IMR-90 (cell line): ENCODE data around the gene BANP. TPM values are rescaled to one million over a fixed set of nuclear protein-coding genes. Genes with fewer than 3 reads are reported as not detected.

Source experiments
- ATAC-seq: fragments of 200-7000 bp; cut with Tn5 transposase; 2 replicates; pipeline ENCODE4 v1.9.1; 2020; ENCODE audit warnings: low read depth, mild to moderate bottlenecking, moderate library complexity
- BruUV-seq: library from RNA; stranded (reverse); fragments of 400-500 nt; replicated peaks from 2 replicates; lab custom pipeline; 2021; lab: Mats Ljungman, UMichigan
- CTCF ChIA-PET: fragments of 300-600 bp; formaldehyde crosslinking; extraction: SDS; loops from one replicate; lab custom pipeline; 2021; ENCODE audit warnings: antibody characterized with exemption; lab: Yijun Ruan, JAX
- POLR2A ChIA-PET: fragments of 300-600 bp; sonication (Branson Sonifier 250); formaldehyde crosslinking; loops from one replicate; lab custom pipeline; 2022; ENCODE audit warnings: antibody characterized with exemption; ENCODE audit not compliant: unreplicated experiment; lab: Charles Lee
- DNase-seq: peaks from one replicate; pipeline ENCODE4 v3.0.0; 2013
- H2AFZ ChIP-seq: replicated peaks from 2 replicates; pipeline ENCODE3; 2013; ENCODE audit warnings: low read length, mild to moderate bottlenecking; ENCODE audit not compliant: poor library complexity
- H2AK5ac ChIP-seq: 2 replicates; pipeline ENCODE4 v1.6.1; 2013; ENCODE audit warnings: low read depth, low read length, inconsistent platforms
- H2AK9ac ChIP-seq: replicated peaks from 2 replicates; pipeline ENCODE3; 2013; ENCODE audit warnings: mild to moderate bottlenecking, low read depth, low read length, moderate library complexity; ENCODE audit not compliant: poor library complexity
- H2BK120ac ChIP-seq: 2 replicates; pipeline ENCODE4 v1.6.1; 2013; ENCODE audit warnings: low read depth, low read length, inconsistent platforms
- H2BK15ac ChIP-seq: 3 replicates; pipeline ENCODE4 v1.6.1; 2013; ENCODE audit warnings: low read depth, low read length, inconsistent platforms
- H2BK20ac ChIP-seq: 2 replicates; pipeline ENCODE4 v1.6.1; 2013; ENCODE audit warnings: low read depth, mild to moderate bottlenecking, inconsistent platforms, low read length, moderate library complexity
- H2BK5ac ChIP-seq: 2 replicates; pipeline ENCODE4 v1.6.1; 2013; ENCODE audit warnings: mild to moderate bottlenecking, low read depth, low read length, inconsistent platforms; ENCODE audit not compliant: poor library complexity, severe bottlenecking
- H3K14ac ChIP-seq: replicated peaks from 2 replicates; pipeline ENCODE4 v1.6.1; 2013; ENCODE audit warnings: low read depth, low read length, inconsistent platforms
- H3K18ac ChIP-seq: 2 replicates; pipeline ENCODE4 v1.6.1; 2013; ENCODE audit warnings: low read depth, low read length, control low read depth
- H3K23ac ChIP-seq: 2 replicates; pipeline ENCODE4 v1.6.1; 2013; ENCODE audit warnings: low read depth, low read length, inconsistent platforms
- H3K27ac ChIP-seq: 2 replicates; pipeline ENCODE4 v1.5.1; 2013; ENCODE audit warnings: mild to moderate bottlenecking, control low read depth, low read length; ENCODE audit not compliant: insufficient read depth
- H3K27me3 ChIP-seq: 2 replicates; pipeline ENCODE4 v1.6.1; 2013; ENCODE audit warnings: low read length; ENCODE audit not compliant: control insufficient read depth, insufficient read depth
- H3K36me3 ChIP-seq: 2 replicates; pipeline ENCODE4 v1.6.1; 2013; ENCODE audit warnings: low read length, mixed read lengths; ENCODE audit not compliant: control insufficient read depth, insufficient read depth
- H3K4ac ChIP-seq: 2 replicates; pipeline ENCODE4 v1.6.1; 2013; ENCODE audit warnings: low read depth, low read length, inconsistent platforms
- H3K4me1 ChIP-seq: 2 replicates; pipeline ENCODE4 v1.6.1; 2013; ENCODE audit warnings: low read length, mixed read lengths; ENCODE audit not compliant: control insufficient read depth, insufficient read depth
- H3K4me2 ChIP-seq: 2 replicates; pipeline ENCODE4 v1.6.1; 2013; ENCODE audit warnings: low read depth, mild to moderate bottlenecking, control low read depth, low read length, moderate library complexity
- H3K4me3 ChIP-seq: 2 replicates; pipeline ENCODE4 v1.5.1; 2013; ENCODE audit warnings: low read depth, mild to moderate bottlenecking, control low read depth, low read length, moderate library complexity; ENCODE audit not compliant: insufficient read depth
- H3K56ac ChIP-seq: 2 replicates; pipeline ENCODE4 v1.6.1; 2013; ENCODE audit warnings: low read length, inconsistent platforms; ENCODE audit not compliant: insufficient read depth; ENCODE audit errors: extremely low read depth
- H3K79me1 ChIP-seq, 2 experiments: 2 replicates each; pipeline ENCODE4 v1.6.1; 2013; ENCODE audit warnings: low read length in 2 of 2, inconsistent platforms in 1 of 2, low read depth in 1 of 2
- H3K9ac ChIP-seq: 2 replicates; pipeline ENCODE4 v1.6.1; 2013; ENCODE audit warnings: low read depth, low read length, control low read depth
- H3K9me1 ChIP-seq: 2 replicates; pipeline ENCODE4 v1.6.1; 2013; ENCODE audit warnings: low read length, inconsistent platforms; ENCODE audit not compliant: insufficient read depth
- H3K9me3 ChIP-seq: 2 replicates; pipeline ENCODE4 v1.6.1; 2013; ENCODE audit warnings: low read length; ENCODE audit not compliant: control insufficient read depth, insufficient read depth
- H4K20me1 ChIP-seq: 2 replicates; pipeline ENCODE4 v1.6.1; 2013; ENCODE audit warnings: low read length, inconsistent platforms; ENCODE audit not compliant: insufficient read depth
- H4K5ac ChIP-seq: 2 replicates; pipeline ENCODE4 v1.6.1; 2013; ENCODE audit warnings: mild to moderate bottlenecking, low read depth, low read length, control low read depth
- H4K8ac ChIP-seq, 2 experiments: 2 replicates each; pipeline ENCODE4 v1.6.1; 2013; ENCODE audit warnings: low read depth in 2 of 2, low read length in 2 of 2, control low read depth in 1 of 2, inconsistent platforms in 1 of 2
- H4K91ac ChIP-seq: 2 replicates; pipeline ENCODE4 v1.6.1; 2013; ENCODE audit warnings: low read depth, low read length, inconsistent platforms; ENCODE audit not compliant: insufficient read depth
- CEBPB ChIP-seq: IDR thresholded peaks from 2 replicates; pipeline ENCODE4 v1.6.1; 2012; ENCODE audit warnings: low read depth, low read length, improper control_type of control experiment
- CHD1 ChIP-seq: IDR thresholded peaks from 2 replicates; pipeline ENCODE4 v1.6.1; 2012; ENCODE audit warnings: low read depth, low read length, improper control_type of control experiment
- CTCF ChIP-seq: conservative IDR thresholded peaks from 2 replicates; pipeline ENCODE4 v1.5.1; 2012; ENCODE audit warnings: mild to moderate bottlenecking, low read depth, low read length, improper control_type of control experiment
- ELK1 ChIP-seq: fragments of 150-350 bp; IDR thresholded peaks from 2 replicates; pipeline ENCODE4 v1.6.1; 2016; ENCODE audit warnings: low read depth, mild to moderate bottlenecking, low read length, moderate library complexity, borderline replicate concordance
- FOS ChIP-seq: fragments of 150-350 bp; IDR thresholded peaks from 2 replicates; pipeline ENCODE4 v1.6.1; 2016; ENCODE audit warnings: low read depth, low read length
- MAFK ChIP-seq: IDR thresholded peaks from 2 replicates; pipeline ENCODE4 v1.6.1; 2012; ENCODE audit warnings: low read depth, low read length, improper control_type of control experiment
- MAZ ChIP-seq: IDR thresholded peaks from 2 replicates; pipeline ENCODE4 v1.6.1; 2012; ENCODE audit warnings: low read depth, mild to moderate bottlenecking, low read length, improper control_type of control experiment, moderate library complexity, borderline replicate concordance
- MXI1 ChIP-seq: IDR thresholded peaks from 2 replicates; pipeline ENCODE4 v1.6.1; 2012; ENCODE audit warnings: low read depth, mild to moderate bottlenecking, low read length, moderate library complexity, borderline replicate concordance
- NFE2L2 ChIP-seq: fragments of 150-350 bp; IDR thresholded peaks from 2 replicates; pipeline ENCODE4 v1.6.1; 2016; ENCODE audit warnings: low read depth, mild to moderate bottlenecking, low read length
- POLR2A ChIP-seq: IDR thresholded peaks from 2 replicates; pipeline ENCODE4 v1.6.1; 2012; ENCODE audit warnings: mild to moderate bottlenecking, low read depth, low read length
- RAD21 ChIP-seq: IDR thresholded peaks from 2 replicates; pipeline ENCODE4 v1.6.1; 2012; ENCODE audit warnings: low read length, improper control_type of control experiment
- RCOR1 ChIP-seq: IDR thresholded peaks from 2 replicates; pipeline ENCODE4 v1.6.1; 2012; ENCODE audit warnings: mild to moderate bottlenecking, low read length, improper control_type of control experiment; ENCODE audit not compliant: insufficient replicate concordance
- RFX5 ChIP-seq: IDR thresholded peaks from 2 replicates; pipeline ENCODE4 v1.8.0; 2012; ENCODE audit warnings: low read depth, mild to moderate bottlenecking, low read length, moderate library complexity
- SMC3 ChIP-seq: fragments of 150-350 bp; IDR thresholded peaks from 2 replicates; pipeline ENCODE4 v1.6.1; 2016; ENCODE audit warnings: low read depth, mild to moderate bottlenecking, antibody characterized with exemption, low read length, moderate library complexity
- USF2 ChIP-seq: fragments of 150-350 bp; IDR thresholded peaks from 2 replicates; pipeline ENCODE4 v1.6.1; 2017; ENCODE audit warnings: mild to moderate bottlenecking, antibody characterized with exemption, low read length, low read depth
- WGBS, 2 experiments: methylation state at CpG; one replicate each; pipeline versions ENCODE4 v1.1.5 to v1.1.7; 2013; ENCODE audit warnings: missing lambda C conversion rate in 2 of 2; ENCODE audit not compliant: insufficient read length in 1 of 2; ENCODE audit errors: extremely low coverage in 2 of 2; 5-methylcytosine and 5-hydroxymethylcytosine counted together
- dilution Hi-C: fragments of 300-500 bp; cut with HindIII; formaldehyde crosslinking; loops from one replicate; pipeline ENCODE4 v1.14.3; 2018; ENCODE audit warnings: low sequenced_read_pairs; ENCODE audit not compliant: unreplicated experiment
- in situ Hi-C: fragments of 300-500 bp; cut with MboI; formaldehyde crosslinking; loops from 3 replicates; pipeline ENCODE4 v1.14.3; 2019; ENCODE audit warnings: low sequenced_read_pairs, inconsistent platforms, mixed read lengths
- intact Hi-C: fragments of 100-400 bp; cut with micrococcal nuclease; formaldehyde crosslinking; loops from 2 replicates; pipeline ENCODE4 v1.10.0; 2022
- polyA plus RNA-seq, 3 experiments: library from polyadenylated mRNA; depleted of rRNA; stranded (reverse); fragments of >200 nt; gene quantifications; 2 replicates each; pipeline ENCODE4 v1.2.3, GENCODE V29; 2012; ENCODE audit warnings: low replicate concordance in 1 of 3
- total RNA-seq: library from RNA; depleted of rRNA; stranded (reverse); fragments of >200 nt; gene quantifications from 2 replicates; pipeline ENCODE4 v1.2.3, GENCODE V29; 2012

BANP gene
- total and polyA plus RNA-seq, 2 of the 4 experiments (the other 2 are of a cell fraction), result 17.4 to 17.9 TPM

- peaks cover 4% of the 10 kb centered on the region for H3K4me1 ChIP-seq
- H3K9ac ChIP-seq, result no peak overlapping the region
- H3K79me1 ChIP-seq, result peaks cover 0 to 6% of the 10 kb centered on the region in 2 experiments; a peak in 2 of 4 replicates
- no peak overlapping the region for H4K8ac ChIP-seq
- DNase-seq, result no peak
- ChIA-PET POLR2A (no interaction called here), CTCF (no interaction called here)
- no peak overlapping the region for H2AFZ ChIP-seq
- H2BK20ac ChIP-seq, result no peak overlapping the region
- no peak overlapping the region for H3K14ac ChIP-seq
- no TSS peak for BruUV-seq
- dilution Hi-C loops, result no loop called here
- no peak overlapping the region for H2AK5ac ChIP-seq
- no peak overlapping the region for H2BK5ac ChIP-seq
- no peak overlapping the region for H2BK120ac ChIP-seq
- H3K56ac ChIP-seq, result no peak overlapping the region
- H3K4me2 ChIP-seq, result no peak overlapping the region
- no peak overlapping the region for H2BK15ac ChIP-seq
- in situ Hi-C loops, result no loop called here
- H3K9me3 ChIP-seq, result no peaks in the 10 kb centered on the region
- no peaks in the 10 kb centered on the region; the same call in 1 of the 2 replicates for H4K20me1 ChIP-seq
- H4K91ac ChIP-seq, result no peak overlapping the region
- WGBS, 2 experiments, result 95% methylated on average over 12 of the region's 25 CpGs; no CpG with 5 or more reads in 1 of the 2 experiments
- peaks cover 29% of the 10 kb centered on the region for H3K36me3 ChIP-seq
- H3K9me1 ChIP-seq, result no peaks in the 10 kb centered on the region; the same call in 1 of the 2 replicates
- intact Hi-C loops, result loop anchor here (10.0 kb wide), 1 partner anchor 235 kb away; no protein-coding TSS in a partner anchor
- H2AK9ac ChIP-seq, result no peak overlapping the region
- no peak overlapping the region for H3K4ac ChIP-seq
- H3K18ac ChIP-seq, result no peak overlapping the region
- ATAC-seq, result no peak
- no peak overlapping the region for H4K5ac ChIP-seq
- no peak overlapping the region for H3K4me3 ChIP-seq
- H3K23ac ChIP-seq, result no peak overlapping the region
- no peak overlapping the region for H3K27ac ChIP-seq
- H3K27me3 ChIP-seq, result no peaks in the 10 kb centered on the region
- TF ChIP-seq NFE2L2, result no peak
- no peak for TF ChIP-seq RCOR1
- no peak for TF ChIP-seq FOS
- no peak for TF ChIP-seq CTCF
- no peak for TF ChIP-seq POLR2A
- no peak for TF ChIP-seq CHD1
- TF ChIP-seq RFX5, result no peak
- TF ChIP-seq SMC3, result no peak
- TF ChIP-seq MAFK, result no peak
- TF ChIP-seq MAZ, result no peak
- no peak for TF ChIP-seq USF2
- no peak for TF ChIP-seq CEBPB
- no peak for TF ChIP-seq MXI1
- no peak for TF ChIP-seq RAD21
- TF ChIP-seq ELK1, result no peak
These were observed 118.3 kb downstream of the BANP start for GRCh38 chr16:88069397-88070168.
